BE2C (cell line): ENCODE measurements around the gene RANGAP1.

Experiments
- DNase-seq: peaks from one replicate; pipeline ENCODE4 v3.0.0-alpha.2; 2020
- H3K27me3 ChIP-seq: fragments of 250-450 bp; sonication (Bioruptor Pico); 2 replicates; pipeline ENCODE4 v1.5.1; 2020; ENCODE audit warnings: mild to moderate bottlenecking
- H3K36me3 ChIP-seq: fragments of 250-450 bp; sonication (Bioruptor Pico); 2 replicates; pipeline ENCODE4 v1.5.1; 2020; ENCODE audit warnings: mild to moderate bottlenecking
- H3K4me1 ChIP-seq: fragments of 250-450 bp; sonication (Bioruptor Pico); 2 replicates; pipeline ENCODE4 v1.5.1; 2020
- H3K4me3 ChIP-seq: 2 replicates; pipeline ENCODE4 v1.5.1; 2011; ENCODE audit warnings: low read depth, low read length
- H3K9me3 ChIP-seq: fragments of 250-450 bp; sonication (Bioruptor Pico); 2 replicates; pipeline ENCODE4 v1.5.1; 2020
- TF ChIP-seq, protein P1 (sequence below): IDR thresholded peaks from 2 replicates; pipeline ENCODE4 v1.5.1; 2012; ENCODE audit warnings: mild to moderate bottlenecking, low read depth, low read length

The RANGAP1 gene

DNA sequence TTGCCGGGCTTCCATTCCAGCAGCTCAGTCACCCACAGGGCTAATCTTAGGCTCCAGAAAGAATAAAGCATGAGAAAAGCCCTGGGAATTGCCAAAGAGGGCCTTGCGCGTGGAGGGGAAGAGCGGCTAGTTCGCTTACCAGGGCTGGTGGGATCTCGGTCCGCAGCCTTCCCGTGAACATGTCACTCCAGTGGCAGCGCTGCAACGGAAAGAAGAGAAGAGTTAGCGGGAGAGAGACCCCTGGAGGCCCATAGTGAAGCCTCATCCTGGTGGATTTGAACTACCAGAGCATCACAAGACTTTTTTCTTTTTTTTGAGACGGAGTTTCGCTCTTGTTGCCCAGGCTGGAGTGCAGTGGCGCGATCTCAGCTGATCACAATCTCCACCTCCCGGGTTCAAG, 18.0 kb downstream of the RANGAP1 start:
- H3K4me1 ChIP-seq = no peaks in the 10 kb centered on the region

DNA sequence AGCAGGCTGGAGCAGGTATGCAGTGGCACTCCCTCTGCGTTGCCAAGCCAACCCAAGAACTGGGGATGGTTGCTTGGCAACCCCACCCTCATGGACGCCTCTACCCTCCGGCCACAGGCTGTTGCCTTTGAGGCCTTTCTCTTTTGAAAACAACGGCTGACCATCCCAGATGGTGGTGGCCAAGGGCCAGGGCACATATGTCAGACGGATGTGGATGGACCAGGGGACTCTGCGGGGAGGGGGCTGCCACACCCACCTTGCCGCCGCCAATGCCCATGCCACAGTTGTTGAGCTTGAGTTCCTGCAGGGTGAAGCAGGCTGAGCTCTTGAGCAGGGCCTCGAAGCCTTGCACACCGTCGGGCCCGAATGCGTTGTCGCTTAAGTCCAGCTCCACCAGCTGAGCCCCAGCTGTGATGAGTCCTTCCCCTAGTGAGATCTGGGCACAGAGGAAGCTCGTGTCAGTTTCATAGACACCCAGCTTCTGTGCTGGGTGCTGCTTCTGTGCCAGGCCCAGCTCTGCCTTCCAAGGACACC, 21.5 kb downstream of the RANGAP1 start:
- Histone ChIP-seq H3K4me3 (no peak overlapping the region), H3K27me3 (no peaks in the 10 kb centered on the region), H3K4me1 (no peaks in the 10 kb centered on the region), H3K9me3 (no peaks in the 10 kb centered on the region), H3K36me3 (peaks cover 95% of the 10 kb centered on the region)
- TF ChIP-seq, protein P1, sequence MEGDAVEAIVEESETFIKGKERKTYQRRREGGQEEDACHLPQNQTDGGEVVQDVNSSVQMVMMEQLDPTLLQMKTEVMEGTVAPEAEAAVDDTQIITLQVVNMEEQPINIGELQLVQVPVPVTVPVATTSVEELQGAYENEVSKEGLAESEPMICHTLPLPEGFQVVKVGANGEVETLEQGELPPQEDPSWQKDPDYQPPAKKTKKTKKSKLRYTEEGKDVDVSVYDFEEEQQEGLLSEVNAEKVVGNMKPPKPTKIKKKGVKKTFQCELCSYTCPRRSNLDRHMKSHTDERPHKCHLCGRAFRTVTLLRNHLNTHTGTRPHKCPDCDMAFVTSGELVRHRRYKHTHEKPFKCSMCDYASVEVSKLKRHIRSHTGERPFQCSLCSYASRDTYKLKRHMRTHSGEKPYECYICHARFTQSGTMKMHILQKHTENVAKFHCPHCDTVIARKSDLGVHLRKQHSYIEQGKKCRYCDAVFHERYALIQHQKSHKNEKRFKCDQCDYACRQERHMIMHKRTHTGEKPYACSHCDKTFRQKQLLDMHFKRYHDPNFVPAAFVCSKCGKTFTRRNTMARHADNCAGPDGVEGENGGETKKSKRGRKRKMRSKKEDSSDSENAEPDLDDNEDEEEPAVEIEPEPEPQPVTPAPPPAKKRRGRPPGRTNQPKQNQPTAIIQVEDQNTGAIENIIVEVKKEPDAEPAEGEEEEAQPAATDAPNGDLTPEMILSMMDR = no peak
- DNase-seq = no peak

More for the DNA sequence above, 18.0 kb downstream of the RANGAP1 start:
- Histone ChIP-seq H3K9me3 (no peaks in the 10 kb centered on the region), H3K27me3 (no peaks in the 10 kb centered on the region), H3K36me3 (peaks cover 91% of the 10 kb centered on the region), H3K4me3 (no peak overlapping the region)
- TF ChIP-seq, protein P1 = 0 out of 2 replicates have a peak, but pooled peaks have one; percentile 8
- DNase-seq = no peak

DNA sequence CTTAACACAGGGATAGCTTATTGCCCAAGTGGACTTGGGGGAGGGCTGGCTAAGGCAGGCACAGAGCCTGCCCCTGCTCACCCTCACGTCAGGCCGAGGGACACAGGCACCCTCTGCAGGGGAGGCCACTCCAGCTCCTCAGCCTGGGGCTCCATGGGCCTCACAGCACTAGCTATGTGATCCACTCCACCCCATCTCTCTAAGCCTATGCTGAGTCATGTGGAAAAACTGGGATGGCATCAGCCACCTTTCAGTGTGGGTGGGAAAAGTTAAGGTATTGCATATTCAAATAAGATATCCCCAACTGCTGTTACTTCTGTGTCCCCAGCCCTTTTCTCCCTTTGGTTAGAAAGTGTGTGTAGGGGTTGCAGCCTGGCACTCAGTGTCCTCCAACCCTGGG, 22.3 kb downstream of the RANGAP1 start:
- Histone ChIP-seq H3K27me3 (no peaks in the 10 kb centered on the region), H3K4me1 (no peaks in the 10 kb centered on the region), H3K36me3 (peaks cover 93% of the 10 kb centered on the region), H3K9me3 (no peaks in the 10 kb centered on the region), H3K4me3 (no peak overlapping the region)
- DNase-seq = no peak
- TF ChIP-seq, protein P1 = no peak

DNA sequence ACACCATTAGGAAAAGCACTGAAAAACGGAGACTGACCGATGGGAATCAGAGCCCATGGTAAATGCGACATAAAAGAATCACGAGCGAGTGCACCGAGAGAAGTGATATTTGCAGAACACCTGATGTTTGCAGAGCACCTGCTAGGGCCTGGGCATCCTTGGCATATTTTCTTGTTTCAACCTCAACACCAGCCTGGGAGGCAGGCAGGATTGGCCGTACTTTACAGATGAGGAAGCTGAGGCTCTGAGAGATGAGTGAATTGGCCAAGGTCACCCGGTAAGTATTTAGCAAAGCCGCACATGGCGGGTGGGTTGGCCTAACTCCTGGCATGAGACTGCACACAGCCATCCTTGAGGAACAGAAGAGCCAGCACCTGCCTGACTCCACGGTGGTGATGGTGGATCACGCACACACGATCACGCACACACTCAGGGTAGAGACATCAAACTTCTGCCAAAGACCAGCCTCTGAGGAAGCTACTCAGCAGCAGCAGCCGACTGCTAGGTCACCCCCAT, 23.7 kb downstream of the RANGAP1 start:
- H3K4me3 ChIP-seq = no peak overlapping the region

DNA sequence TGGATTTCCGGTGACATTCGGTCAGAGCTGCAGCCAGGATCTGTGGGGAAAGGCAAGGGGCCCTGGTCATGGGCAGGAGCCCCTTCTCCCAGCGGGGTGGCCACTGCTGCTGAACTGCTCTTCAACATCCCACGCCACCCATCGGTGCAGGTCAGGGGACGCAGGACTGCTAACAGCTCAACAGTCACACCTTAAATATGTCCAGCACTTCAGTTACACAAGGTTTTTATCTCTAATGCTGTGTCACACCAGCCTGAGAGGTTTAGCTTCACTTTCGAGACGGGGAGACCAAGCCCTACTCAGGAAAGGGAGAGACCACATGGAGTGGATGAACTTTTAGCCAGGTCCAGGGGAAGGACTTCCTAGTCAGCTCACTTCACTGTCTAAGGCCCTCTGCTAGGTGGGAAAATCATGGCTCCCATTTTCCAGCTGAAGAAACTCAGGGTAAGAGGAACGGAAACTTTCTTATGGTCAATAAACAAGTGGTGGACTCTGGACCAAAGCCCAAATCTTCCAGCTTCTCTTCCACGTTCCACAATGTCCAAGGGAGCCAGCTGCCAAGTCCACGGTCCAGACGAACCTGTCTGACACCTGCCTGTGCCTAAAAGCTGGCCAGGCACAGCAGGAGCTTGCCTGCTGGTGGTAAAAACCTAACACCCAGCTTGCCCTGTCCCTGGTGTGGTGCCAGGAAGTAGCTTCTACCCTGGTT, 24.3 kb downstream of the RANGAP1 start:
- H3K27me3 ChIP-seq = no peaks in the 10 kb centered on the region

More for the DNA sequence above, 23.7 kb downstream of the RANGAP1 start:
- Histone ChIP-seq H3K9me3 (no peaks in the 10 kb centered on the region), H3K27me3 (no peaks in the 10 kb centered on the region), H3K36me3 (peaks cover 93% of the 10 kb centered on the region), H3K4me1 (no peaks in the 10 kb centered on the region)
- TF ChIP-seq, protein P1 = no peak
- no peak for DNase-seq

More for the DNA sequence above, 24.3 kb downstream of the RANGAP1 start:
- Histone ChIP-seq H3K4me1 (no peaks in the 10 kb centered on the region), H3K4me3 (no peak overlapping the region), H3K9me3 (no peaks in the 10 kb centered on the region), H3K36me3 (peaks cover 94% of the 10 kb centered on the region)
- no peak for DNase-seq
- TF ChIP-seq, protein P1 = no peak
